Activated CD4-positive, alpha-beta T cell treated with anti-CD3 and anti-CD28 coated beads for 4 hours (primary cell): ENCODE results near the gene C4orf50.
A peak's percentile ranks its signal among the peaks of the same experiment; 100 is the strongest.
"Not testable (repeated sequence)": the region's sequence is repeated elsewhere in the genome, so short reads cannot be mapped to it uniquely, and the experiment has no call there.

Experiments
- DNase-seq, 2 donors: peaks; one replicate each; pipeline ENCODE4 v3.0.0-alpha.2; 2020

The C4orf50 gene

DNA sequence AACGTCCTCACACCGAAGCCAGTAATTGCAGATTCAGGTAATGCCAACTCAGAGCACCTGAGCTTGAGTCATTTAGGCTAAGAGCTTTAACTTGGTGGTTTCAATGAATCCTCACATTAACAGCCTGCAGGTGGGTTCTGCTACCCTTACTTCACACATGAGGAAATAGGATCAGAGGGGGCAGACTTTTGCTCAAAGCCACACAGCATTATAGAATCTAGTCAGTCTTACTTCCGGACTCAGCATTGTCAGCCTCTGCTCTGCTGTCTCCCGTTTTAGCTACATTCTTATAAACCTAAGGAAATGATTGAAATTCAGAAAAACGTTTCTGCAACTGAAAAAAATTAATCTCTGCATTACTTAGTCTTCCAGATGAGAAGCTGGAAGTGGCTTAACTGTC lies 6.0 kb downstream of the C4orf50 start:
- DNase-seq, result no peak

DNA sequence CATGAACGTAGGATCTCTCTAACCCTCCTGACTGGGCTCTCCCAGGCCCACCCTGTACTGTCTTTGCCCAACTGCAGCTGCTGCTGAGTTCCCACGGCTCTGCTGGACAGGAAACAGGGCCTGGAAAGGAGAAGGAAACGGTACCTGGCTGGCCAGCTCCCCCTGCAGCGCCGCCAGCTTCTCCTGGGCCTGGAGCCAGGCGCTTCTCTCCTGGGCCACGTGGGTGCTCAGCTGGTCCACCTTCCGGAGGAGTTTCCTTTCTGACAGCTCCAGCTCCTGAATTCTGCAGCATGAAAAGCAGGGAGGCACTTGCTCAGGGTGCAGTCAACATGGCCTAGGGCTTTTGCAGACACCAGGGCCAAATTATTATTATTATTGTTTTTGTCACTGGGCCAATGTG lies 6.5 kb downstream of the C4orf50 start:
- DNase-seq, result no peak

DNA sequence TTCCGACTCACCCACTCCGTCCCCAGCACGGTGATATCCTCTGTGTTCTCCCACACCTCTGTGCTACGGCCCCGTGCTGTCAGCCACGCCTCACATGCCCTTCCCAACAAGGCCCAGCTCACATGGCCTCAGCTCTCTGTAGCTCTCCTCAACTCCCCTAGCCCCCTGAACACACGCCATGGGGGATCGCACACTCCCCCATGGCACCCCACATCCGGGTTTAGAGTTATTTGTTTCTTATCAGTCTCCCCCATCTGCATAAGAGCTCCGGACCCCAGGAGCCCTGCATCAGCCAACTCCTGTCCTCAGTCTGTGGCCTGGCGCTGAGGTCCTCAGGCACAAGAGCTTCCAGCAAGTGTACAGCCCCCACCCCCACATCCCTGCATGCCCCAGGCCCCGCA lies 7.0 kb downstream of the C4orf50 start:
- DNase-seq, result no peak

DNA sequence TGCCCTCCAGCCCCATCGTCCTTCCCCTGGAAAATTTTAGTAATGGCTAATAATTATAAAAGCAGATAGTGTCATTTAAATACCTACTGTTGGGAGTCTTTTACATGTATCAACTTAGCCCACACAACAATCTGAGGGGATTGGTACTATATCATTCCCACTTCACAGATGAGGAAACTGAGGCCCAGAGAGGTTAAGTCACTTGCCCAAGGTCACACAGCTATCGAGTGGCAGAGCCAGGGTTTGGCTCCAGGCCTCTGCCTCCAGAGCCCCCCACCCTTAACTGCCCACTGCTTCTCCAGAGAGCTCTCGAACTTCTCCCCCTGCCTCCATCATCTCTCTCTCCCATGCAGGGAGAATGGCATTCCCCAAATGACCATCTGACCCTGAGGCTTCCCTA lies 7.4 kb downstream of the C4orf50 start:
- DNase-seq, result no peak

DNA sequence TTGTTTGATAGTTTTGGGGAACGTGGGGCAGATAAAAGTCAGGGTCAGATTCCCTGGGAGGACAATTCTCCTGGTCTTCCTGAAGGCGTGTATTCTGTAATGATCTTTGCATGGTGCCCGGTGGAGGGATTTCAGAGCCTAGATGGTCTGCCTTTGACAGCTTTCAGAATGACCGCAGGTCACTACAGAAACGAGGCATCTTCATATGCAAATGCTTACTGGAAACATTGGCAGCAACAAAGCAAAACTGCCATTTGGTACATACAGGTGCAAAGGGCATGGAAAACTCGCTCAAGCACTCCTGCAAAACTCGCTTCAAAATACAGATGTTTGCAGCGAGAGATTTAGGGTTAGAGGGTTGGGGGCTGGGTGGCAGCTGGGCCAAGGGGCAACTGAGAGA lies 8.8 kb downstream of the C4orf50 start:
- DNase-seq, result no peak

DNA sequence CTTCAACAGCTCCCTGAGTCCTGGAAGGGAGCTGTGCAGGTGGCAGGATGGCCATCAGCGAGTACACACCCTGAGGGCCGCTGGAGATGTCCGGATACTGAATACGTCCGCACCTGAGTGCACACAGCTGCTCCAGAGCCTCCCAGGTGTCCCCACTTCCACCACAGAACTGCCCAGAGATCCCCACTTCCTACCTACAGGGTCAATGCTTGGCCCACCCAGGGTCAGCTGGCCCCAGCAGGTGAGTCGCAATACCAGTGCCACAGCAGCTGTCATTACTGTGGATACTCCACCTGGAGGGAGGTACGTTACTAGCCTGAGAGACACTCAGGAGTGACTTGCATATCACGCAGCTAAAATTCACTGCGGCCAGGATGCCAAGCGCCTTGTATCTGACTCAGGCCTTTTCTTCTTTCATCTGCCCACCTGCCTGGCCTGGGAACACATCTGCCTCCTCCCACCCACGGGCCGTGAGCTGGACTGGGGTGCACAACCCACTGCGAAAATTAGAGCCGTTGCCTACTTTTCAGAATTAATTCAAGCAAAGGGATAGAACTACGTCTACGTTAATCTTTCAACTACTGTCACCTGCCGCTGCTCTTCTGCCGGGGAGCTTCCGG lies 9.4 kb downstream of the C4orf50 start:
- no peak for DNase-seq

DNA sequence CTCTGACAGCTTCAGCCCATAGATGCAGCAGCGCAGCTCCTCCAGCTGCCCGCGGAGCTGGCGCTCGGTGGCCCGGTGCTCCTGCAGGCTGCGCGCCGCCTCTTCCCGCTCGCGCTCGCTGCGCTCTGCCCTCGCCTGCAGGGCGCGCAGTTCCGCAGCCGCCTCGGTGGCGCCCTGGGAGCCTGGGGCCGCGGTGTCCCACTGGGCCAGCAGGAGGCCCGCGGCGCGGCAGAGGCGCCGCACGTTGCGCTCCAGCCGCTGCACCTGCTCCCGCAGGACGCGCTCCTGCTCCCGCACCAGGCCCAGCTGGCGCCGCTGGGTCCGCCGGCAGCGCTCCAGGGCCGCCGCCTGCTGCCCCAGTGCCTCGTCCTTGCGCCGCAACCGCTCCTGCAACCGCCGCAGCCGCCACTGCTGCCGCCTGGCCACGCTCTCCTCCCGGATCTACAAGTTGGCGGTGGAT lies 10.1 kb downstream of the C4orf50 start:
- DNase-seq, result no peak

DNA sequence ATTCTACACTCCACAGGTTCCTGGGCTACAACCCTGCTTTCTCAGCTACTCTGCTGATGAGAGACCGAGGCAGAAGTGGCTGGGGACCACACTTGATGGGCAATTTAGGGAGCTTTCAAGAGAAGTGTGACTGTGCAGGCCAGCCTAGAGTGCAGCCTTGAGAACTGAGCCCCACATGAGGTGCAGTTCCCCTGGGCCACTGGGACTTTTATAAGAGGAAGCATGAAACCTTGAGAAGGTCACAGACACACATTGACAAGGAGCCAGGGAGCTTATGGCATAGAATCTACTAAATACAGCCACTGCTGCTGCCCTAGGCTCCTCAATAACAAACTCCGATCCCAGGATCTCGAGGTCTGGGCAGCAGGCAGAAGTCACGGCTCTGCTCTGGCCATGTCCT lies 13.1 kb downstream of the C4orf50 start:
- DNase-seq, result no peak

DNA sequence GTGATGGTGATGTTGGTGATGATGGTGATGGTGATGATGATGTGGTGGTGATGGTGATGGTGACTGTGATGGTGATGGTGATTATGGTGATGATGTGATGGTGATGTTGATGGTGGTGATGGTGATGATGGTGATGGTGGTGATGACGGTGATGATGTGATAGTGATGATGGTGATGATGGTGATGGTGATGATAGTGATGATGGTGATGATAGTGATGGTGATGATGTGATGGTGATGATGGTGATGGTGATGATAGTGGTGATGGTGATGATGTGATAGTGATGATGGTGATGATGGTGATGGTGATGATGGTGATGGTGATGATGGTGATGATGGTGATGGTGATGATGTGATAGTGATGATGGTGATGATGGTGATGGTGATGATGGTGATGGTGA lies 14.7 kb downstream of the C4orf50 start:
- not testable (repeated sequence) for DNase-seq

DNA sequence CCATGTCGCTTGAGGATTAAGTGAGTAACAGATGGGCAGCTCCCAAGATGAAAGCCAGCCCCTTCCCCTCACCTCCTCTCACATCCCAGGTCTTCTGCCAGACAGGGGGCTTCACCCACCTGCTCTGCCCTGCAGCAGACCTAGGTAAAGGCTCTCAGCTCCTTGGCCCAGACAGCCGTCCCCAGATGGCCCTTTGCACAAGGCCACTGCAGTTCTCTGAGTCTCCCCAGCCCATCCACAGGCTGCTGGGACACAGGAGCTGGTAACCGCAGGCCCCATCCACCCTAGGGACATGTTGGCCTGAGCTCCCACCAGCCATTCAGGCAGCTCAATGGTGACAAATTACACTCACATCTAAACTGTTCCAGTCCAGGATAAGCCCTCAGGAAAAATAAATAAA lies 15.3 kb downstream of the C4orf50 start:
- no peak for DNase-seq

DNA sequence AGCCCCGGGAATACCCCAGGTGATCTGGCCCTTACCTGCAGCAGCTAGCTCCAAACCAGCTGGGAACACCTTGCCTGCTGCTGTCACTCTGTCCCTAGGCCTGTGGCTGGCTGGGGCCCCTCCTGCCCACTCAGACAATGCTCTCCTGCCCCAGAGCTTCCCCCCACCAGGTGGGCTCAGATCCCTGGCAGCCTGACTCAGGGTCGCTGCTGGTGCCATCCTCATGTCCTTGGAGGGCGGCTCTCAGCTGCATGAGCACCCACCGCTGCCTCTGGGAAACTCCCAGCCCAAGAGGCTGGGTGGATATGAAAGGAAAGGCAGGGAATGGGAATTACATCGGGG lies 15.8 kb downstream of the C4orf50 start:
- no peak for DNase-seq

DNA sequence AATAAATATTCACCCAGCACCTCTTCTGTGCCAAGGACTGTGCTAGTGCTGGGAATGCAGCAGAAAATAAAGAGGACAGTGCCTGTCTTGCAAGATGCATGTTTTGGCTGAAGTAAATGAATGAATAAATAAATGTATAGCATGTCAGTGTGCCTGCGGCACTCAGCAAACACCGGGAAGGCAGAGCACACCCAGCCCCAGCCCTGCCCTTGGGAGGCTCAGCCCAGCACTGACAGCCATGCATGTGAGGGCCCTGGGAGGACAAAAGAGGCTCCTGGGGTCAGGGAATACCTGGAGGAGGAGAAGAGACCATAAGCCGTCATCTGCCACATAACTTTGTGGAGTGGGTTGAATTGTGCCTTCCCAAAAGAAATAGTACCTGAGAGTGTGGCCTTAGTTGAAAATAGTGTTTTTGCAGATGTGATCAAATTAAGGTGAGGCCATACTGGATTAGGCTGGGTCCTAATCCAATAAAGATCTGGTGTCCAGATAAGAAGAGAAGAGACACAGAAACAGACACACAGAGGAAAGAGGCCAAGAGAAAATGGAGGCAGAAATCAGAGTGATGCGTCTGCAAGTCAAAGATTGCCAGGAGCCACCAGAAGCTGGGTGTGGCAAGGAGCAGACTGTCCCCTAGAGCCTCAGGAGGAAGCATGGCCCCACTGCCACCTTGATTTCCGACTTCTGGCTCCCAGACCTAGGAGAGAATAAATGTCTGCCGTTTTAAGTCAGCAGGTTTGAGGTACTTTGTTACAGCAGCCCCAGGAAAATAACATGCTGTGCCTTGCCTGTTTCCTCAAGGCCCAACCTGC lies 16.3 kb downstream of the C4orf50 start:
- no peak for DNase-seq

DNA sequence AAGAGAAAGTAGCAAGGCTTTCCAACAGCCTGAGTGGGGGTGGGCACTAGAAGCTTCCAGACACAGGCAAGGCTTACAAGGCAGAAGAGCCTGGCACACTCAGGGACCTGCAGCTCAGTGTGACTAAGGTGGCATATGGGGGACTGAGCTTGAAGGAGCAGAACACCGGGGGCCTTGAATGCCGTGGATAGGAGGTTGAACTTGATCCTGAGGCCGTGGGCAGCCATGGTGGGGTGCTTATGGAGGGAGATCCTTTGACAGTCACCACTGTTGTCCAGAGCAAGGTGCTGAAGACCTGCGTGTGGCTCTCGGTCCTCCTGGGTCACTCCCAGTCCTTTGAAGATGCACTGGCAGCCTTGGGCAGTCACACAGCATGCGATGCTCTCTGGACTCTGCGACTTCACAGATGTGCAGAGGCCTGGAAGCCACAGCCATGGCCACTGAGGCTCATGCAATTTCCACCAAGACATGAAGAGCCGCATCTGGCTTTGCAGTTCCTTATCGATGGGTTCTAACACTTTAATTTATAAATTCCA lies 18.3 kb downstream of the C4orf50 start:
- no peak for DNase-seq

DNA sequence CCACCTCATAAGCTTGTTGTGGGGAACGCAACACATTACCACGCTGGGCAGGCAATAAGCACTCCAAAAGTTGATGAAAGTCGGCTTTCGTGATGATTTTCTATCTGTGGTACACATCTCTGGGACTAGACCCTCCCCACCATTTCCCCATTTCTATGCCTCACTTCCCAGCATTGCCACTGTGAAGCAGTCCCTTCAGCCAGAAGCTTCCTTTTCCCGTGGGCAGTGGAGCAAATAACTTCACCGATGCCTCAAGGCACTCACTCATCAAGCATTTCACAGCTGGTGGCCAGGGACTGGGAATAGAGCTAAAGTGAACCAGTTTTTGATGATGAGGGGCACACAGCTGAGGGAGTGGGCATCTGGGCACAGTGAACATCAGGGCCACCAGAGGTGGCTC lies 18.9 kb downstream of the C4orf50 start:
- DNase-seq, result no peak

DNA sequence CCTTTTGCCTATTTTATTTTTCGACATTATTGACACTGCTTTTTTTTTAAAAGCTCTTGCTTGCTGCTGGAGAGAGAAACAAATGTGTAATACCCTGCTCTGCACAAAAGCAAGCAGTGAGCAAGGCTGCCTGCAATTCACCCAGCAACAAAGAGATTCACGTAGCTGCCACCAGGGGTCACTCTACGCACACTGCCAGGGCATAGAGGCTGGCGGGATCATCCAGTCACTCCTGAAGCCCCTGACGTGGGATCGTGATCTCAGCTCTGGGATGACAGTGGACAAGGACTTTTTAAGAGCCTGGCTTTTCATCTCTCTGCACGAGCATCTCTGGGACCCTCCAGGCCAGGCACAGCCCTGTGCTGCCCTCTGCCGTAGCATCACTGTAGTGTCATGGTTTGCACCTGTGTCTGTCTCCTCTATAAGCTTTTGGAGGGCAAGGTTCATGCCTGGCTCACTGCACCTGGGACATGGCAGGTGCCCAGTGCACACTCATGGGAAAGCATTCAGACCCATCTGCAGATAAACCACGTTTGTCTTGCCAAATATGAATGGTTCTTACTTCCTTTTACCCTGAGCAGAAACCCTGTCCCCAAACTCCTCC lies 19.8 kb downstream of the C4orf50 start:
- DNase-seq, result peak; percentile 28 to 29

DNA sequence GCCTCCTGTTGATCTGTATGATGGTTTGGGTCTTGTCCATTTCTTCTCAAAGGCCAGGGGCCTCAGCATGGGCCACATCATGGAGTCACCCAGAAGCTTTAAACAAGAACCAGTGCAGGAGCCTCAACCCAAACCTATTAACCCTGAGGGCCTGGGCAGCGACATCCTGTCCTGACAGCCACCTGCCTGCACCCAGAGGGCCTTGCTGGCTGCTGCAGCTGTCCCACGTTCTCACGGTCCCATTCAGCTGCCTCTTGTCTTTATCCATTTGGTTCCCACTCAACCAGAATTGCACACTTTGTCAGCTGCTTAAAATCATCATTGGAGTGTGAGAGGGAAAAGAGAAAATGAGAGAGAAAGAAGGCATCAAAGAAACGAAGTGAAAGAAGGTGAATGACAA lies 21.6 kb downstream of the C4orf50 start:
- DNase-seq, result no peak

DNA sequence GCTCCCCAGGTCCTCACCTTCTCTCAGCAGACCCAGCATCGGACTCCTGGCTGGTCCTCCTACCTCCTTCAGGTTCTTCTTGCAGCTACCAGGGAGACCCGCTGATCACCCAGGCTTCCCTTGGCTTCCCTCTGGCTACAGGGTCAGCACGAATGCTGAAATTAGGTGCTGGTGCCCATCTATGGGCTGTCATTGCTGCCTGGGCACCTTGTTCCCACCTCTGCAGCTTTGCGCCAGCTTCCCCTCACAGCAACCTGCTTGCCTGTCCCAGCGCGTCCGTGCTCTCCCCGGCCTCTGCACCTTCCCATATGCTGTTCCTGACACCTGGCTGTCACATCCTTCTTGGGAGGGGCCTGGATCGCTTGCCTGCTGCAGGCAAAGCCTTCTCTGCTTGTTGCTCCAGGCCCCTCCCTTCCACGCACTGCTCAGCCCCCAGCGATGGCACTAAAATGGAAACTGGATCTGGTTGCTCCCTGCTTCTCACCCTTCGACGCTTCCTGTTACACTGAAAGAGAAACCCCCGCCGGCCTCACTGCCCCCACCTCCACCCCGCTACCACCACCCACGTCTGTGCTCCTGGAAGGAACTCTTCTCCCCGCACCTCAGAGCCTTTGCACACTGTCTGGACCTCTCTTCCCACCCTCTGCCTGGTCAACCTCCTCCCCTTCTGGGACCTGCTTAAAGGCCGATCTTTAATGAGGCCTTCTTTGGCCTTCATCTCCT lies 22.2 kb downstream of the C4orf50 start:
- DNase-seq, result no peak

DNA sequence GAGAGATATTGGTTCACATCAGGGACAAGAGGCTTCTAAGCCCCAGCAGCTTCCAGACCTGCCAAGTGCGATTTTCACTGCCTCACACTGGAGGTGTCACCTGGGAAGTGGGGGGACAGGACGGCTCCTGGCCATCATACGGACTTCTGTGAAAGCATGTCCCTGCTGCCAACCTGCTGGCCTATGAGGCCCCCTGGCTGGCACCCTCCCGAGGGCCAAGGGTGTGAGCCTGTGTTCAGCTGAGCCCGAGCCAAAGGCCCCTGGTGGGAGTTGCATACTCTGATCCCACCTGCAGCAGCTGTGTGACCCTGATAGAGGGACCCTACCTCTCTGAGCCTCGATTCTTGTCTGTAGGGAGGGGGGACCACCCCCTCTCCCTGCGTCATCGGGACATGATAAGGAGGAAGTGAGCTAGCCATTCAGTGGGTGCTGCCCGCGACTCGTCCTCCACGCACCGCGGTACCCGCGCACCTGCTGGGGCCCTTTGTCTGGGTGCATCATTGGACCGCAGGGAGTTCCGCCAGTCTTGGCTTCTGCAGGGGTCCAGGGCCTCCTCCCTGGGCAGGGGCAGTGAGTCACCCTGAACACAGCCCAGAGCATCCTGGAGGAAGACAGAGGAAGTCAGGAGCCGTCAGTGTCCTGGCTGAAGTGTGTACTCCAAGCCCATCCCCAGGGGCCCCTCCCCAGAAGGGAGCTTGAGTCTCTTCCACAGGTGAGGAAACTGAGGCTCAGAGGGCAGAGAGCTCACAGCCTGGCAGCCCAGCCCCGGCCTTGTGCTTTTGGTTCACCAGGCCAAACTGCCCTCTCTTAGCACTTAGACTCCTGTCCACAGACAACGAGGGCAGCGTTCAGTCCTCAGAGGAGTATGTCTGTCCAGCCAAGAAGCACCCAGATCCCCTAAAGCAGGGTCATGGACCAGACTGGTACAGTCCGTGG lies 24.1 kb downstream of the C4orf50 start:
- no peak for DNase-seq

DNA sequence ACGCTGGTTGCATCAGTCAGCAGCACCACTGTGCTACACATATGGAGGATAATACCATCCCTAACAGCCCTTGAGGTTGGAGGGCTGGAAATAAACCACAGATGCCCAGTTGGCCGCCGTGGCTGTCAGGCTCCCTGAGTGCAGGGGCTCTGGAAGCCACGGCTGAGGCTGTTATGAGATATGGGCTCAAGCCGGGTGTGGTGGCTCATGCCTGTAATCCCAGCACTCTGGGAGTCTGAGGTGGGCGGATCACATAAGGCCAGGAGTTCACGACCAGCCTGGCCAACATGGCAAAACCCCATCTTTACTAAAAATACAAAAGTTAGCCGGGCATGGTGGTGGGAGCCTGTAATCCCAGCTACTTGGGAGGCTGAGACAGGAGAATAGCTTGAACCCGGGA lies 24.9 kb downstream of the C4orf50 start:
- DNase-seq, result not testable (repeated sequence)

DNA sequence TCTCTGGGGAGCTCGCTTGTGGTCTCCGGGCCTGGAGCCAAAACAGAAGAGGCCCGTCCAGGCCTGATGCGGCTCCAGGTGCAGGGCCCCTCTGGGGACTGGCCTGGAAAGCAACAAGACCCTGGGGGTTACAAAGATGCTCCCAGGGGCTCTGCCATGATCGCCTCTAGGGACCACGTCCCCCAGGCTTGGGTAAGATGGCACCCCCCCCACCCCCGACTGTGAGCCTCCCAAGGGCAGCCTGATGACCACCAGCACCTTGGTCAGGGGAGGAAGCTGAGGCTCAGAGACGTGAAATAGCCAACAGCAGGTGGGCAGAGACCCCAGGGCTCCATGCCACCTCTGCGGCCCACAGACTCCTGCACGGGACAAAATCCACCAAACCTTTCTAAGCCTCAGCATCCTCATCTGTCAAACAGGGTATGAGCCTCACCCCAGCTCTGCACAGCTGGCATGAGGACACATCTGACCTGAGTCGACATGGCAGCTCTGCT lies 25.4 kb downstream of the C4orf50 start:
- DNase-seq, result no peak

DNA sequence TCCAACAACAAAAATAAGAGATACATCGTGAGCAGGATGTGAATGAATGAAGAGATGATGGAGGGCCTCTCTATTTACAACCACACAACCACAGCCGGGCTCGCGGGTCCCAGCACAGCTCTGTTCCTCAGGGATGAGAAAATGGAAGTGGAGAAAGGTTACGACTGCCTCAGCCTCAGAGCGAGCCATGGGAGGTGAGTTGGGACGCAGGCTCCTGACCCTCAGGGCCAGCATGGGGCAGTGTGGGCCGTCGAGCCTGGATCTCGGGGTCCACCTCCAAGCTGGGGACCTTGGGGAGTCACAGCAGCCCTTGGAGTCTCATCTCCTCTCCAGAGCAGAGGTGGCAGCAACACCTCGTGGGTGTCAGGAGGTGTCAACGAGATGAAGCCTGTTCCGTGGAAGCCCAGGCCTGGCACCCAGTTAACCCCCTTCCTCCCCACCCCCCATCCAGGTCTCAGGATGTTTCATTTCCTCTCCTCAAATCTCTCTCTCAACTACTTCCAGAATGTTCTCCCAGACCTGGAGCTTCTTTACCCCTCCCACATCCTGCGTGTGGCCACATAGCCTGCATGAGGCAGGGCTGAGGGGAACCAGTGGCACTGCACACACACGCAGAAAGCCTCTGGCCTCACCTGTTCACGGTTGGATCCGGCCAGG lies 25.9 kb downstream of the C4orf50 start:
- DNase-seq, result no peak

DNA sequence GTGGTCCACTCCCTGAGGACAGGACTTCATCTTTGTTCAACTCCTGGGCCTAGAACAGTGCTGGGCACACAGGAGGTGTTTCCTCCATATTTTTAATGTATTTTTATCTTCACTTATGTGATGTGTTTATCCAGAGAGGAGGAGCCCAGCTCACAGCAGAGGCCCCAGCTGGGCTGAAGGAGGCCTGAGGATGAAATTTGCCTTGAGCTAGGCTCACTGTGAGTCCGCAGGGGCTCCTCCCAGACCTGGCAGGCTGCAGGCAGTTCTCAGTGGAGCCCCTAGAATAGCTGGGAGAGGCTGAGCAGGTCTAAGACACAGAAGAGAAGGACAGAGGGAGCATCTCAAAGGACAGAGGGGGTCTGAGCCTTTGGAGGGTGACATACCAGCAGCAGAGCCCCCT lies 26.8 kb downstream of the C4orf50 start:
- DNase-seq, result no peak
